ENCODE measurements around the gene RPL27.

DNA sequence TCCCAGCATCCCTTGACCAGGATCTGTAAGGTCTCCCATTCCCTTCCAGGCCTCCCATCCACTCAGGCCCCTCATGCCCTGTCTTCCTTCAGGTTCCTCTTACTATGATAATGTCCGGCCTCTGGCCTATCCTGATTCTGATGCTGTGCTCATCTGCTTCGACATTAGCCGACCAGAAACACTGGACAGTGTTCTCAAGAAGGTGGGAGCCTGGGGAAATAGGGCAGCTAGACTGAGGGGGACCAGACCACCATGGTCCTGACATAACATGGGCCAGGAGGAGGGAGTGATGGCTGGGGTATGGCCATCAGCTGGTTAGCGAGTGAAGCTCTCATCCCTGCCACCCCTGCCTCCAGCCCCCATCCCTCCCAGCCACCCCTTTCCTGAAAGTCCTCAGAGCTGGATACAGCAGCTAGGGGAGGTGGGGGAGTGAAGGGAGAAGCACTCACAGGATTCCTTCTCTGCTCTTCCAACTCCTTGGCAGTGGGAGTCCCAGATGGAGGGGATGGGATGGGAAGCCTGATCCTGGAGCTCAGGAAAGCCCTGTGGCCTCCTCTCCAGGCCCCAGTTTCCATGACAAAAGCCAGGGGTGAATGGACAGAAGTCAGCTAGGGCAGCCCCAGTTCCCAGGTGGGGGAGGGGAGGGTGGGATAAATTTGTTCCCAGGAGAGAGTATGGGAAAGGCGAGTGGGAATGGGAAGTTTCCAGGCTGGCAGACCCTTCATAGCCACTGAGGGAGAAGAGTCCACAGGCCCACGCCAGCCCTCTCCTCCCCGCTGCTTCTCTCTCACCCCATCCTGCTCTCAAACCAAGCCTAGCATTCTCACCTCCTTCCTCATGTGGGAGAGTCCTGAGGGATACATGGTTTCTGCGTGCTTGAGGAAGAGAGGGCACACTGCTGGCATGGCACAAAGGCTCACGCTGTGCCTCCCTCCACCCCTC is 29.1 kb downstream of the RPL27 start:
- no peak for TF ChIP-seq RAD21 (IDR thresholded peaks at IDR 0.05)
- TF ChIP-seq, protein P1, sequence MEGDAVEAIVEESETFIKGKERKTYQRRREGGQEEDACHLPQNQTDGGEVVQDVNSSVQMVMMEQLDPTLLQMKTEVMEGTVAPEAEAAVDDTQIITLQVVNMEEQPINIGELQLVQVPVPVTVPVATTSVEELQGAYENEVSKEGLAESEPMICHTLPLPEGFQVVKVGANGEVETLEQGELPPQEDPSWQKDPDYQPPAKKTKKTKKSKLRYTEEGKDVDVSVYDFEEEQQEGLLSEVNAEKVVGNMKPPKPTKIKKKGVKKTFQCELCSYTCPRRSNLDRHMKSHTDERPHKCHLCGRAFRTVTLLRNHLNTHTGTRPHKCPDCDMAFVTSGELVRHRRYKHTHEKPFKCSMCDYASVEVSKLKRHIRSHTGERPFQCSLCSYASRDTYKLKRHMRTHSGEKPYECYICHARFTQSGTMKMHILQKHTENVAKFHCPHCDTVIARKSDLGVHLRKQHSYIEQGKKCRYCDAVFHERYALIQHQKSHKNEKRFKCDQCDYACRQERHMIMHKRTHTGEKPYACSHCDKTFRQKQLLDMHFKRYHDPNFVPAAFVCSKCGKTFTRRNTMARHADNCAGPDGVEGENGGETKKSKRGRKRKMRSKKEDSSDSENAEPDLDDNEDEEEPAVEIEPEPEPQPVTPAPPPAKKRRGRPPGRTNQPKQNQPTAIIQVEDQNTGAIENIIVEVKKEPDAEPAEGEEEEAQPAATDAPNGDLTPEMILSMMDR (IDR thresholded peaks at IDR 0.05; ENCODE audit: low read depth, low read length, missing input control): no peak
- TF ChIP-seq YY1 (IDR thresholded peaks at IDR 0.05): no peak
- TF ChIP-seq SP1 (IDR thresholded peaks at IDR 0.05): no peak
- TF ChIP-seq JUND (IDR thresholded peaks at IDR 0.05): no peak
- TF ChIP-seq GABPA (IDR thresholded peaks at IDR 0.05 in 1 of 2, conservative IDR thresholded peaks at IDR 0.05 in 1 of 2): no peak
- TF ChIP-seq, protein P2, sequence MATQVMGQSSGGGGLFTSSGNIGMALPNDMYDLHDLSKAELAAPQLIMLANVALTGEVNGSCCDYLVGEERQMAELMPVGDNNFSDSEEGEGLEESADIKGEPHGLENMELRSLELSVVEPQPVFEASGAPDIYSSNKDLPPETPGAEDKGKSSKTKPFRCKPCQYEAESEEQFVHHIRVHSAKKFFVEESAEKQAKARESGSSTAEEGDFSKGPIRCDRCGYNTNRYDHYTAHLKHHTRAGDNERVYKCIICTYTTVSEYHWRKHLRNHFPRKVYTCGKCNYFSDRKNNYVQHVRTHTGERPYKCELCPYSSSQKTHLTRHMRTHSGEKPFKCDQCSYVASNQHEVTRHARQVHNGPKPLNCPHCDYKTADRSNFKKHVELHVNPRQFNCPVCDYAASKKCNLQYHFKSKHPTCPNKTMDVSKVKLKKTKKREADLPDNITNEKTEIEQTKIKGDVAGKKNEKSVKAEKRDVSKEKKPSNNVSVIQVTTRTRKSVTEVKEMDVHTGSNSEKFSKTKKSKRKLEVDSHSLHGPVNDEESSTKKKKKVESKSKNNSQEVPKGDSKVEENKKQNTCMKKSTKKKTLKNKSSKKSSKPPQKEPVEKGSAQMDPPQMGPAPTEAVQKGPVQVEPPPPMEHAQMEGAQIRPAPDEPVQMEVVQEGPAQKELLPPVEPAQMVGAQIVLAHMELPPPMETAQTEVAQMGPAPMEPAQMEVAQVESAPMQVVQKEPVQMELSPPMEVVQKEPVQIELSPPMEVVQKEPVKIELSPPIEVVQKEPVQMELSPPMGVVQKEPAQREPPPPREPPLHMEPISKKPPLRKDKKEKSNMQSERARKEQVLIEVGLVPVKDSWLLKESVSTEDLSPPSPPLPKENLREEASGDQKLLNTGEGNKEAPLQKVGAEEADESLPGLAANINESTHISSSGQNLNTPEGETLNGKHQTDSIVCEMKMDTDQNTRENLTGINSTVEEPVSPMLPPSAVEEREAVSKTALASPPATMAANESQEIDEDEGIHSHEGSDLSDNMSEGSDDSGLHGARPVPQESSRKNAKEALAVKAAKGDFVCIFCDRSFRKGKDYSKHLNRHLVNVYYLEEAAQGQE (IDR thresholded peaks at IDR 0.05): no peak
- TF ChIP-seq EGR1 (IDR thresholded peaks at IDR 0.05; ENCODE audit: low read depth in 2 of 2): no peak
- no peak for TF ChIP-seq RXRA (IDR thresholded peaks at IDR 0.05)
- TF ChIP-seq, protein P3, sequence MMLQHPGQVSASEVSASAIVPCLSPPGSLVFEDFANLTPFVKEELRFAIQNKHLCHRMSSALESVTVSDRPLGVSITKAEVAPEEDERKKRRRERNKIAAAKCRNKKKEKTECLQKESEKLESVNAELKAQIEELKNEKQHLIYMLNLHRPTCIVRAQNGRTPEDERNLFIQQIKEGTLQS (IDR thresholded peaks at IDR 0.05): no peak
- TF ChIP-seq, protein P4, sequence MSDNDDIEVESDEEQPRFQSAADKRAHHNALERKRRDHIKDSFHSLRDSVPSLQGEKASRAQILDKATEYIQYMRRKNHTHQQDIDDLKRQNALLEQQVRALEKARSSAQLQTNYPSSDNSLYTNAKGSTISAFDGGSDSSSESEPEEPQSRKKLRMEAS (IDR thresholded peaks at IDR 0.05): no peak
- TF ChIP-seq TAF1 (conservative IDR thresholded peaks at IDR 0.05): no peak
- no peak for TF ChIP-seq HNF4G (IDR thresholded peaks at IDR 0.05)
- TF ChIP-seq NR2F2 (IDR thresholded peaks at IDR 0.05): no peak
